GM21447 (cell line): ENCODE measurements around the gene OR51F2.
"Not testable (repeated sequence)": the region's sequence is repeated elsewhere in the genome, so short reads cannot be mapped to it uniquely, and the experiment has no call there.

Experiments
- ATAC-seq: cut with Tn5 transposase; IDR thresholded peaks from one replicate; pipeline ENCODE4 v1.9.1; 2021; ENCODE audit not compliant: unreplicated experiment

Gene OR51F2

GRCh38 chr11:4821021-4821420 is at the start of gene OR51F2:
Gene OR51F2 (plus strand): TSS chr11:4821321. CDS start chr11:4821422, 101 bp downstream.
- no peak for ATAC-seq

- no peak for ATAC-seq
Observed at GRCh38 chr11:4782454-4782853, 38.7 kb upstream of the OR51F2 start.

GRCh38 chr11:4797206-4797605 is 23.9 kb upstream of the OR51F2 start:
- no peak for ATAC-seq

- no peak for ATAC-seq
Observed at GRCh38 chr11:4798427-4799183, 22.5 kb upstream of the OR51F2 start.

- not testable (repeated sequence) for ATAC-seq
Observed at GRCh38 chr11:4801316-4801715, 19.8 kb upstream of the OR51F2 start.

- ATAC-seq, result no peak
Observed at GRCh38 chr11:4804280-4804679, 16.8 kb upstream of the OR51F2 start, which contains the start of gene OR52R1. Gene OR52R1 (minus strand): TSS chr11:4804380. CDS start chr11:4804380, 0 bp downstream.

- ATAC-seq, result no peak
Observed at GRCh38 chr11:4808476-4808875, 12.6 kb upstream of the OR51F2 start.

GRCh38 chr11:4809246-4809645 is 11.9 kb upstream of the OR51F2 start:
- ATAC-seq, result no peak

- ATAC-seq, result no peak
Observed at GRCh38 chr11:4825132-4825531, 4.0 kb downstream of the OR51F2 start.

- ATAC-seq, result no peak
Observed at GRCh38 chr11:4826425-4826824, 5.3 kb downstream of the OR51F2 start.

GRCh38 chr11:4830346-4830745 is 9.2 kb downstream of the OR51F2 start:
- ATAC-seq, result no peak

GRCh38 chr11:4830909-4831308 is 9.8 kb downstream of the OR51F2 start:
- no peak for ATAC-seq

- ATAC-seq, result no peak
Observed at GRCh38 chr11:4839851-4840549, 18.9 kb downstream of the OR51F2 start.

- no peak for ATAC-seq
Observed at GRCh38 chr11:4848908-4849532, 27.9 kb downstream of the OR51F2 start, which contains the start of gene OR51S1. Gene OR51S1 (minus strand): TSS chr11:4849208. CDS start chr11:4849208, 0 bp downstream.

GRCh38 chr11:4851033-4851432 is 29.9 kb downstream of the OR51F2 start:
- ATAC-seq, result no peak

GRCh38 chr11:4854286-4854685 is 33.2 kb downstream of the OR51F2 start:
- ATAC-seq, result not testable (repeated sequence)

- ATAC-seq, result no peak
Observed at GRCh38 chr11:4862447-4863236, 41.5 kb downstream of the OR51F2 start.

- no peak for ATAC-seq
Observed at GRCh38 chr11:4863876-4864275, 42.8 kb downstream of the OR51F2 start.

- no peak for ATAC-seq
Observed at GRCh38 chr11:4865855-4866254, 44.7 kb downstream of the OR51F2 start.
